GM19035 (cell line): ENCODE data around the gene EML1.
A peak's percentile ranks its signal among the peaks of the same experiment; 100 is the strongest.
"Not testable (repeated sequence)": the region's sequence is repeated elsewhere in the genome, so short reads cannot be mapped to it uniquely, and the experiment has no call there.

Experiments used
- ATAC-seq: cut with Tn5 transposase; IDR thresholded peaks from one replicate; pipeline ENCODE4 v1.9.1; 2021; ENCODE audit not compliant: unreplicated experiment

The EML1 gene

DNA sequence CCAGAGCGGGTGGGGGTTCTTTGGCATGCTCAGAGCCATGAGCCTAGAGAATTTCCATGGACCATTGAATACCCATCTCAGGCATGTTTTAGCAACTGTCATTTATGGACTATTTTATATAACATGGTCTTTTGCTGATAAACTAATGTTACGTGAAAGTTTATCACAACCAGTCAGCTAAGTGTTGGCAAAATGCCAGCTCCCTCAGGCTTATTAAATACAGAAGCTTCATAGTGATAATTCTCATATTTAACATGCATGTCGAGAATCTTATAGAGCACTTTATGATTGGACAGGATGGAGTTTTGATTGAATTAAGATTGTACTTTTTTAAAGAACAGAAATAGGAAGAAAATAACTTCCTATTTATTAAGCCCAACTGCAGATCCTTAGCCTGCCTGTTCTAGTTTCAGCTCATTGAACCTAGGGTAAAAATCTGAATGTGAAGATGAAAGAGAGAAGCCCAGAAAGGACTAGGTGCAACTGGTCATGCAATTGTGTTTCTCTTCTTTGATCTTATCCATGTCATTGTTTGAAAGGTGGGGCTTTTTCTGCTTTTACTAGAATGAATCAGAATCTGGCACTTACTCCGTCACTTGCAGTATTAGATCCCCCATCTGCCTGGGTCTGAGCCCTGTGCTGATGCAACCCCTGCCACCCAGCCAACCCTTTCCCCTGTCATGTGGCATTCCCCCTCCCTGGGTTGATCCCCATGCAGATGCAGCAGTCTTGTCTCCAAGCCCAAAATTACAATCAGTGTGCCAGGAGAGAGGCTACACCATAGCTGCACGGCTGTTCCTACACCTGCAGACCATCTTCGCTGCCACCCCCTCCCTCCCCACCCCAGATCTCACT, 137.4 kb downstream of the EML1 start:
- ATAC-seq = peak; percentile 78

GRCh38 chr14:99931308-99931707, 138.1 kb downstream of the EML1 start:
- no peak for ATAC-seq

DNA sequence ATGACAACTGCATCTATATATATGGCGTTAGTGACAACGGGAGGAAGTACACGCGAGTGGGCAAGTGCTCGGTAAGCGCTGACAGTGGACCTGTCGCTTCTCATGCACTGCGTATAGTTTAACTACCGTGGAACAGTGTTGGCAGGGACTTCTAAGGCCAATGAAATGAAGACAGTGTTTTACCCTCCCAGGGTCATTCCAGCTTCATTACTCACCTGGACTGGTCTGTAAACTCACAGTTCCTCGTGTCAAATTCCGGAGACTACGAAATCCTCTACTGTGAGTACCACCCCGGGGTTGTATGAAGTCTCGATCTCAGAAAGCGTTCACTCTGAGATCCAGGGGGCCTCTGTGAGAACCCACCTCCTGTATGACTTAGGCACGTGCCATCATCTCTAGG, 142.8 kb downstream of the EML1 start:
- ATAC-seq = no peak

DNA sequence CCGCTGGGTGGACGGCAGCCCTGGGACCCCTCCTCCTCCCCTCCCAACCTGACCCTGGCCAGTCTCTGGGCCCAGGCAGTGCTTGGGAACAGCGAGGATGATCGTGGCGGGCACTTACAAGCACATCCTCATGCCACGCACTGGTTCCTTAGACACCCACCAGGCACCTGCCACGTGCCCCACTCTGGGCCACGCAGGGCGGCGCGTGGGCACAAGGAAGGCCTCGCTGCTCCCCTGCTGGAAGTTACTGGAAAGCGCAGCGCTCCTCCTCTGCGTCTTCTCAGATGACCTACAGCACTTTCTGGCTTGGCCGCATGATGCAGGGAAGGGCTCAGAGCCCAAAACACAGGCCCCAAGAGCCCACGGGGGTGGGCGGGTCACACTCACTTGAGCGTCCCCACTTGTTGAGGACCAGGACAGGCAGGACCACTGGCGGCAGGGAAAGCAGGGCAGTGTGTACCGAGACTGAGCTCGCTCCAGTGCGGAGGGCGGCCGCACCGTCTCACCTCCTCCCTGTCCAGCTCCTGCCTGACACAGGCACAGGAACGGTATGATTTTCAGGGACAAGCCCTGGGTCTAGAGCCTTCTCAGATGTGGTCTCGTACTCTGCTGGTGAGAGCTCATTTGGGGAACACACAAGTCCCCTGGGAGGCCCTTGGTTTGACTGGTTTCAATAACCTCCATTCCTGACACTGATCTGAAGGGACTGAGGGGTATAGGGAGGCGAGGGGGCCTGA, 143.7 kb downstream of the EML1 start:
- peak; percentile 81 for ATAC-seq

- ATAC-seq = peak; percentile 19
Observed at GRCh38 chr14:99937475-99938244, 144.4 kb downstream of the EML1 start.

DNA sequence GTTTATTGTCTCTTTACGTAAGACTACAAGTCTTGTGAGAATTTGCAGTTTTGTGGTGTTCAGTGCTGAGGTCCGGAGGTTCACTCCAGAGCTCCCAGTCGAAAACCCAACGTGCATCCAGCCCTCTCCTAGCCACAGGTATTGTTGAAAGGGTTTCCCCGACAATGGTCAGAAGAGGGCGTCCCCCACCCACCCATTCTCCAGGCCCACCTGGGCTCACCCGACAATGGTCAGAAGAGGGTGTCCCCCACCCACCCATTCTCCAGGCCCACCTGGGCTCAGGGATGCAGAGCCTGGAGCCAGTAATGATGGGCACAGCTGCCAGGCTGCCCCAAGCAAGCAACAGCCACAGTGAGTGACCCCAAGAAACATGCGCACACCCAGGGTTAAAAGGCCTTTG, 145.2 kb downstream of the EML1 start:
- ATAC-seq = no peak

DNA sequence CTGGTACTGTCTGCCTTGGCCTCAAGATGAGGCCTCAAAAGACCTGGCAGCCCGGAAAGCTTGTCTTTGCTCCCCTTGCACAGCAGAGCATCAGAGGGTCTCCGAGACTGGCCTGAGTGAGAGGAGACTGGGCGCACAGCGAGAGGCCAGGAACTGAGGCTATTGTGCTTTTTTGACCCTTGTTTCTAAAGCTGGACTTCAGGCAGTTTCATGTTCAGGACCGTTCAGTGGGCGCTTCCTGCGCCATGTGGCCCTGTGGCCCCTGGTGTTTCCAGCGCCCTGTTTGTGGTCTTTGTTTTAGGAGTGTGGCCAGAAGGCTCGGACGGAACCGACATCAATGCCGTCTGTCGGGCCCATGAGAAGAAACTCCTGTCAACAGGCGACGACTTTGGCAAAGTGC, 145.7 kb downstream of the EML1 start:
- ATAC-seq = no peak

- no peak for ATAC-seq
Observed at GRCh38 chr14:99939421-99939820, 146.2 kb downstream of the EML1 start.

DNA sequence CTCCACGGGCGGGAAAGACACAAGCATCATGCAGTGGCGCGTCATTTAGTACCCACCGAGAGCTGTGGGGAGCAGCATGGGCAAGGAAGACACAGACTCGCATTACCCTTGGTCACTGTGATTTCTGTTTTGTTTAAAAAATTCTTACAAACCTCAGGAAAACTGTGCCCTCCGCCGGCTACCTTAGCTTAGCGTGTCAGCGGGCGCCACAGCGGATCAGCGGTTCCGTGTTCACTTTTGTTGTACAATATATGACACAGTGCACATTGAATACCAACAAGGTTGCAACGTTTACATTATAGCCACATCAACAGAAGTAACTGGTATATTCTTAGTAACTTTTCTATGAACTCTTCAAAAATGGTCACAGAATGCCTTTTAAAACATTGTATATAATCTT, 146.9 kb downstream of the EML1 start:
- ATAC-seq = no peak

DNA sequence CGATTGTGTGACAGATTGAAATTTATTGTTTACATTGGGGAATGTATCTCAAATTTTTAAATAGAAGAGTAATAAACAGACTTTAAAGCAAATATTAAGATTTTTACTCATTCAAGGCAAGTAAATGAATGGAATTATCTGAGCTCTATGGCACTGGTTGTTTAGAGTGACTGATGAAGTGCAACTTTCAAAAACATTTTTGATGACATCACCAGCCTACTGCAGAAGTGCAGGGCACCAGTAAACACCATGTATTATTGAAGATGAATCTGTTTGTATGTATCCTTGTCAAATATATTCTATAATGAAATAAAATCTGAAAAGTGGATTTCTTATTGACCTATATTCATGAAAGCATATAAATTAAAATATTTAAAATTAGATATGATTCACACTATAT, 148.0 kb downstream of the EML1 start:
- no peak for ATAC-seq

DNA sequence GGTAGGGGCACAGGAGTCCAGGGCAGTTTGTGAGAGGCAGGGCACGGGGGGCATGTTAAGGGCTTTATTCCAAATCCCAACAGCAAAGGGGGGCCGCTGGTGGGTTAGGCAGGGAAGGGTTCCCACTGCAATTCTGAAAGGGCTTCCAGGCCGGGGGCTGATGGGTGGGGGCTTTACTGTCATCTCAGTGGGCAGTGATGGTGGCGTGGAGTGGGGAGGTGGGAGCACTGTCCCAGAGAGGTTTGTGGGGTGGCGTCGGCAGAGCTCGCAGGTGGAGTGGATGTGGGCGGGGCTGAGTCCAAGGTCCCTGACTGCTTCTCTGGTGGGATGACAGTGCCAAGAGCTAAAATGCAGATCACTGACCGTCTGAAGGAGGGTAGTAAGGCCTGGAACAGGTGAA, 150.4 kb downstream of the EML1 start:
- ATAC-seq = no peak

DNA sequence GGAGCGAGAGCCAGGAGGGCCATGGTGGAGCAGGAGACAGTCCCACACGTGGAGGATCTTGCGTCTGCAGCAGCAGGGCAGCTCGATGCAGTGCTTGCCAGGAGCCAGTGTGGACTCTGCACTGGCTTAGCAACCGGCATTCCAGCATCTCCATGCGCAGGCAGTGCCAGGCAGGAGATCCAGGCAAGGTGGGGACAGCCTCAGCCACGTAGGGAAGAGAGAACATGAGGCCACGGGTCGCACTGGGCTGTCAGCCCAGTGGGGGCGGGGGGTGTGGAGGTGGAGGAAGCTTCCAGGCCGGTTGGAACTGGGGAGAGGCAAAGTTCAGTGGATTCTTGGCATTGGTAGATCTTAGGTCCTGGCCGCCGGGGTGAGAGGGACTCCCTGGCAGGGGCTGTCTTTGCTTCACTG, 151.0 kb downstream of the EML1 start:
- no peak for ATAC-seq

DNA sequence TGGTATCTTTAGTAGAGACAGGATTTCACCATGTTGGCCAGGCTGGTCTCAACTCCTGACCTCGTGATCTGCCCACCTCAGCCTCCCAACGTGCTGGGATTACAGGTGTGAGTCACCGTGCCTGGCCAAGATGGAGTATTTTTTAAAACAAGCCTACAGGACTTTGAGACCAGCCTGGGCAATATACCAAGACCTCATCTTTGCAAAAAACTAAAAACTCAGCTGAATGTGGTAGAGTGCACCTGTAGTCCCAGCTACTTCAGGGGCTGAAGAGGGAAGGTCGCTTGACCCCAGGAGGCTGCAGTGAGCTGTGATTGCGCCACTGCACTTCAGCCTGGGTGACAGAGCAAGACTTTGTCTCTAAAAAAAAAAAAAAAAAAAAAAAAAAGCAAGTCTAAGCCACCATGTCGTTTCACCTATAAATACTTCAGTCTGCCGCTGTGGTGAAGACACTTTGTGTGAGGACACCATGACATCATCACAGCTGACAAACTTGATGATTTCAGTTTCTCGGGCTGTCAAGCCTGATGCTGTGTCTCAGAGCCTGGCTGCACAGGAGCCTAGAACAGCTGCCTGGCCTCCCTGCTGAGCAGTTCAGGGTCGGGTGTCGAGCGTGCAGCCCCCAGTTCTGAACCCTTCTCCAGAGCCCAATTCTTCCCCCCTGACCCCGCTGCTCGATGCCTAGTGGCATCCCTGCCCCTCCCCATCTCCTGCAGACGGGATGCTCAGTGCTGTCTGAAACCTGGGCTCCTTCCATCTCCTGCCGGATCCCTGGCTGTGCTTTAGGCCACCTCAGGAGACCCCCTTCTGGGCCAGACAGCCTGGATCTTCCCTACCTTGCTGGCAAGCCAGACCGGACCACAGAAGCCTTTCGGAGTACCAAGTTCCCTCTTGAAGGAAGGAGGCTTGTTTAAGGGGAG, 152.8 kb downstream of the EML1 start:
- ATAC-seq = peak; percentile 55

GRCh38 chr14:99946652-99947489, 153.7 kb downstream of the EML1 start:
- ATAC-seq = peak; percentile 68

DNA sequence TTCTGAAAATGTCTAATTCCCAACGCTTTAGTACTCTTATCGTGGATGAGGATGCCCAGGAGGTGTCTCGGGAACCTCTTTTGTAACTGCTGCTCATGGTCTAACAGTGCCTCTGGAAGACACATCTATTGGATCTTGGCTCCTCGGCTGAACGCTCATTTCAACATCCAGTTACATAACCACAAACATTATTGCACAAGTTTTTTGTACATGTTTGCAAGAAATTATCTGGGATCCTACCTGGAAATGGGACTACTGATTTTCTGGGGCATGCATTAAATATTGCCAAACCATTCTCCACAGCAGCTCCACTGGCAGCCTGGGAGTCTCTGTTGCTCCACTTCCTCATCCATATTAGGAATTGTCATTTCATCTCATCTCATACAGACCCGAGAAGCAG, 154.5 kb downstream of the EML1 start:
- ATAC-seq = no peak

- not testable (repeated sequence) for ATAC-seq
Observed at GRCh38 chr14:99949011-99949732, 156.0 kb downstream of the EML1 start.

GRCh38 chr14:99950181-99950580, 157.0 kb downstream of the EML1 start:
- no peak for ATAC-seq

DNA sequence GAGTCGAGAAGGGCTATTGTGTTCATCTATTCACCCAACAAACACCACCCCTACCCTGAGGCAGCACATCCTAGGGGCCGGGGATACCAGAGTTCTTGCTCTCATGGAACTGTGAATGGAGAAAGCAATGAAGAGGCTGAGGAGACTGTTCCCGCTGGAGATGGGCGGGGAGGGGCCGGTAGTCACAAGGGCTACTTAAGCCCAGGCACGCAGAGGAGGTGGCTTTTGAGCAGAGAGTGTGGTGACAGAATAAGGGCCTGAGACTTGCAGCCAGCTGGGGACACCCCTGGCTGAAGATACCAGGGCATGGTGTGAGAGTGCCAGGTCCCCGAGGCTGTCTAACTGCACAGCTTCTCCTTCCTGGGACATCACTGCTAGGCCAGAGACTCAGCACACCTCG, 157.9 kb downstream of the EML1 start:
- no peak for ATAC-seq

DNA sequence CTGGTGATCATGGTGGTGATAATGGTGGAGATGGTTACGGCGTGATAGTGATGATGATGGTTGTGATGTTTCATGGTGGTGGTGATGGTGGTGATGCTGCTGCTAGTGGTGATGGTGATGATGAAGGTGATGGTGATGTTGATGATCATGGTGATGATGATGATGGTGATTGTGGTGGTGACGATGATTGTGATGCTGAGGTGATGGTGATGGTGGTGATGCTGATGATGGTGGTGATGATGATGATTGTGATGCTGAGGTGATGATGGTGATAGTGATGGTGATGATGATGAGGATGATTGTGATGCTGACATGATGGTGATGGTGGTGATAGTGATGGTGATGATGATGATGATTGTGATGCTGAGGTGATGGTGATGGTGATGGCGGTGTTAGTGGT, 158.8 kb downstream of the EML1 start:
- no peak for ATAC-seq
